NCI-H69 (cell line): Measurements from ENCODE around the gene MYO7B.

Experiments used
- DNase-seq: peaks from one replicate; lab custom pipeline; 2025; lab: John Stamatoyannopoulos, UW

MYO7B gene

GRCh38 chr2:127572841-127573240, 37.4 kb downstream of the MYO7B start:
- DNase-seq = no peak

- DNase-seq = no peak
Observed at GRCh38 chr2:127573298-127573697, 37.8 kb downstream of the MYO7B start.

- DNase-seq = no peak
Observed at GRCh38 chr2:127573771-127574170, 38.3 kb downstream of the MYO7B start.

GRCh38 chr2:127574656-127575055, 39.2 kb downstream of the MYO7B start:
- no peak for DNase-seq

GRCh38 chr2:127575185-127575765, 39.8 kb downstream of the MYO7B start:
- DNase-seq = no peak

GRCh38 chr2:127575941-127576432, 40.5 kb downstream of the MYO7B start:
- no peak for DNase-seq

GRCh38 chr2:127576433-127577207, 41.1 kb downstream of the MYO7B start:
- DNase-seq = no peak

GRCh38 chr2:127577208-127577475, 41.7 kb downstream of the MYO7B start:
- no peak for DNase-seq

- DNase-seq = no peak
Observed at GRCh38 chr2:127577503-127577902, 42.0 kb downstream of the MYO7B start.

GRCh38 chr2:127577973-127578372, 42.5 kb downstream of the MYO7B start:
- no peak for DNase-seq

- no peak for DNase-seq
Observed at GRCh38 chr2:127578411-127578810, 42.9 kb downstream of the MYO7B start.

- DNase-seq = no peak
Observed at GRCh38 chr2:127579231-127579630, 43.7 kb downstream of the MYO7B start.

GRCh38 chr2:127580167-127581049, 44.9 kb downstream of the MYO7B start:
- DNase-seq = no peak

GRCh38 chr2:127581050-127581345, 45.5 kb downstream of the MYO7B start:
- no peak for DNase-seq

GRCh38 chr2:127581516-127582490, 46.3 kb downstream of the MYO7B start:
- DNase-seq = no peak

GRCh38 chr2:127582863-127583861, 47.7 kb downstream of the MYO7B start:
- DNase-seq = no peak

- DNase-seq = no peak
Observed at GRCh38 chr2:127584047-127584446, 48.6 kb downstream of the MYO7B start.

- no peak for DNase-seq
Observed at GRCh38 chr2:127584516-127585033, 49.1 kb downstream of the MYO7B start.

- no peak for DNase-seq
Observed at GRCh38 chr2:127585270-127585807, 49.9 kb downstream of the MYO7B start.

- no peak for DNase-seq
Observed at GRCh38 chr2:127586136-127586535, 50.7 kb downstream of the MYO7B start.
